HCT116 (cell line): ENCODE results near the gene COL28A1.

Experiments
- CTCF ChIP-seq, 3 experiments: fragments of 200-600 bp in 1 of 3; sonication (generic) in 1 of 3; IDR thresholded peaks in 2 of 3; conservative IDR thresholded peaks in 1 of 3; 2 replicates each; pipeline ENCODE4 v1.5.1; 2012 to 2017; ENCODE audit warnings: low read depth in 2 of 3, low read length in 2 of 3, antibody characterized with exemption in 1 of 3, borderline replicate concordance in 1 of 3, control low read depth in 1 of 3, mild to moderate bottlenecking in 1 of 3, mixed read lengths in 1 of 3, mixed run types in 1 of 3, moderate library complexity in 1 of 3; ENCODE audit not compliant: insufficient read depth in 1 of 3
- EZH2 ChIP-seq: fragments of 200-600 bp; sonication (generic); IDR thresholded peaks from 2 replicates; pipeline ENCODE4 v1.6.1; 2017; ENCODE audit warnings: antibody characterized with exemption, mixed run types
- EZH2phosphoT487 ChIP-seq: fragments of 200-600 bp; IDR thresholded peaks from 2 replicates; pipeline ENCODE4 v1.6.1; 2018; ENCODE audit warnings: antibody characterized with exemption, borderline replicate concordance
- MAX ChIP-seq: IDR thresholded peaks from 2 replicates; pipeline ENCODE4 v1.6.1; 2012
- POLR2A ChIP-seq: IDR thresholded peaks from 2 replicates; pipeline ENCODE4 v1.7.0; 2011; ENCODE audit warnings: borderline replicate concordance; ENCODE audit not compliant: insufficient read depth, insufficient read length; ENCODE audit errors: extremely low read depth
- POLR2AphosphoS5 ChIP-seq: IDR thresholded peaks from 2 replicates; pipeline ENCODE4 v1.6.1; 2011; ENCODE audit warnings: mild to moderate bottlenecking, low read depth, low read length, moderate library complexity
- SP1 ChIP-seq: IDR thresholded peaks from 2 replicates; pipeline ENCODE4 v1.6.1; 2012; ENCODE audit warnings: low read depth
- YY1 ChIP-seq: IDR thresholded peaks from 2 replicates; pipeline ENCODE4 v1.6.1; 2011; ENCODE audit warnings: low read length, low read depth, moderate library complexity, mild to moderate bottlenecking; ENCODE audit not compliant: insufficient replicate concordance; ENCODE audit errors: extremely low read depth
- ZNF274 ChIP-seq: fragments of 200-500 bp; sonication (Bioruptor generic); IDR thresholded peaks from 2 replicates; pipeline ENCODE4 v1.6.1; 2014; ENCODE audit warnings: mild to moderate bottlenecking, low read depth, low read length, inconsistent platforms

GRCh38 chr7:7579638-7580037, 44.0 kb upstream of the COL28A1 start:
- TF ChIP-seq CTCF (IDR thresholded peaks at IDR 0.05 in 2 of 3, conservative IDR thresholded peaks at IDR 0.05 in 1 of 3; ENCODE audit: borderline replicate concordance in 1 of 3, insufficient read depth in 1 of 3, low read depth in 2 of 3, low read length in 2 of 3) (no peak), POLR2A (no peak), POLR2AphosphoS5 (no peak), SP1 (no peak), YY1 (no peak), EZH2 (no peak), EZH2phosphoT487 (no peak), ZNF274 (no peak), MAX (no peak)
